HG03280 (cell line): Measurements from ENCODE around the gene HTR6.

Source experiments
- ATAC-seq: cut with Tn5 transposase; IDR thresholded peaks from one replicate; pipeline ENCODE4 v1.9.1; 2021; ENCODE audit warnings: mild to moderate bottlenecking, moderate library complexity; ENCODE audit not compliant: unreplicated experiment

HTR6 gene

GRCh38 chr1:19656134-19656779 lies 8.4 kb upstream of the HTR6 start:
- no peak for ATAC-seq

GRCh38 chr1:19656780-19657466 lies 7.8 kb upstream of the HTR6 start:
- ATAC-seq, result no peak

GRCh38 chr1:19657511-19657910 lies 7.2 kb upstream of the HTR6 start:
- ATAC-seq, result no peak

- ATAC-seq, result no peak
Measured at GRCh38 chr1:19658186-19658585, 6.5 kb upstream of the HTR6 start.

- no peak for ATAC-seq
Measured at GRCh38 chr1:19661721-19662228, 2.9 kb upstream of the HTR6 start.

GRCh38 chr1:19662313-19662712 lies 2.4 kb upstream of the HTR6 start:
- ATAC-seq, result no peak

- ATAC-seq, result no peak
Measured at GRCh38 chr1:19665186-19665495, 466 bp downstream of the HTR6 start.

- no peak for ATAC-seq
Measured at GRCh38 chr1:19665496-19666465, 1.1 kb downstream of the HTR6 start.

- no peak for ATAC-seq
Measured at GRCh38 chr1:19668888-19669287, 4.2 kb downstream of the HTR6 start.

GRCh38 chr1:19670787-19671186 lies 6.1 kb downstream of the HTR6 start:
- no peak for ATAC-seq

GRCh38 chr1:19672237-19672636 lies 7.6 kb downstream of the HTR6 start:
- ATAC-seq, result no peak

- no peak for ATAC-seq
Measured at GRCh38 chr1:19675797-19676196, 11.1 kb downstream of the HTR6 start.

GRCh38 chr1:19676438-19676922 lies 11.8 kb downstream of the HTR6 start:
- ATAC-seq, result no peak

GRCh38 chr1:19678493-19678892 lies 13.8 kb downstream of the HTR6 start:
- ATAC-seq, result no peak

- ATAC-seq, result no peak
Measured at GRCh38 chr1:19678931-19679453, 14.3 kb downstream of the HTR6 start.

- no peak for ATAC-seq
Measured at GRCh38 chr1:19679691-19680090, 15.0 kb downstream of the HTR6 start.

- ATAC-seq, result no peak
Measured at GRCh38 chr1:19680644-19681043, 16.0 kb downstream of the HTR6 start.

- ATAC-seq, result no peak
Measured at GRCh38 chr1:19682257-19682656, 17.6 kb downstream of the HTR6 start.

- ATAC-seq, result no peak
Measured at GRCh38 chr1:19682901-19683300, 18.2 kb downstream of the HTR6 start.

- ATAC-seq, result no peak
Measured at GRCh38 chr1:19683351-19683750, 18.7 kb downstream of the HTR6 start.

- no peak for ATAC-seq
Measured at GRCh38 chr1:19684677-19685076, 20.0 kb downstream of the HTR6 start.
